ENCODE measurements around the gene PSMD14.

DNA sequence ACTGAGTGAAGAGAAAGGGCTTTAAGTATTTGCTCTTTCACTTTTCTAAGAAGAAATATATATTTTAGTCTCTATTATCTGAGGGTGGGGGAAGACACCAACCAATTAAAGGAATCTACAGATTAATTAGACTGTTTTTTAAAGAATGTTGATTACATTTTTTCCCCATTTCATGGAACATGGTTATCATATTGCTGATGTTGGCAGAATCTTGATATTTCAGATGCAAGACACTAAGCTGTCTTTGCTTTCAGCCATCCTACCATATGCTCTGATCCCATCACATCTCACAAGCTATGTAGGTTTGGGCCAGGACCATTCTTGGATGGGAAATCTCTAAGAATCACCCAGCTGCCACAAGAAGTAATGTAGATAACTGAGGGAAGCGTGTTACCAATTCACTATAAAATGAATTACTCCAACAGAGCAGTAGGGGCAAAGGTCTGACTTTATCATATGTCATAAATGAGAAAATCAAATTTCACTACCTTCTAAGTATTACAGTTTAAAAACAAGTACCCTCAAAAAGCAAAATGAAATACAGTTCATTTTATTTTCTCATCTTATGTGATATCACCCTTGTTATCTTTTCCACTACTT lies 101.2 kb downstream of the PSMD14 start:
- TF ChIP-seq CTCF (IDR thresholded peaks at IDR 0.05; ENCODE audit: poor library complexity) (no peak), EZH2 (IDR thresholded peaks at IDR 0.05; ENCODE audit: borderline replicate concordance) (no peak)
